H1 (cell line): ENCODE data around the gene ZNF500. TPM values are rescaled to one million over a fixed set of nuclear protein-coding genes. Genes with fewer than 3 reads are reported as not detected.

Experiments used
- BRCA1 ChIP-seq: IDR thresholded peaks from 2 replicates; pipeline ENCODE4 v1.6.1; 2012; ENCODE audit warnings: low read depth, low read length, improper control_type of control experiment
- CBX8 ChIP-seq: fragments of 300-800, 300-1000 bp; sonication (generic); IDR thresholded peaks from 2 replicates; pipeline ENCODE4 v1.7.1; 2016; ENCODE audit warnings: low read depth, low read length, borderline replicate concordance
- HDAC6 ChIP-seq: IDR thresholded peaks from one replicate; pipeline ENCODE4 v1.7.1; 2012; ENCODE audit warnings: low read depth, mild to moderate bottlenecking, inconsistent platforms, low read length, moderate library complexity
- JUN ChIP-seq: IDR thresholded peaks from 2 replicates; pipeline ENCODE4 v1.6.1; 2011; ENCODE audit warnings: low read depth, mild to moderate bottlenecking, improper control_type of control experiment, low read length
- MAFK ChIP-seq: IDR thresholded peaks from 2 replicates; pipeline ENCODE4 v1.6.1; 2012; ENCODE audit warnings: low read depth, mild to moderate bottlenecking, improper control_type of control experiment, low read length
- RBBP5 ChIP-seq: IDR thresholded peaks from 2 replicates; pipeline ENCODE4 v1.7.1; 2012; ENCODE audit warnings: low read depth, mild to moderate bottlenecking, inconsistent platforms, low read length, moderate library complexity, borderline replicate concordance
- SIN3A ChIP-seq, 2 experiments: IDR thresholded peaks in 1 of 2; conservative IDR thresholded peaks in 1 of 2; 2 replicates each; pipeline ENCODE4 v1.6.1; 2011 to 2012; ENCODE audit warnings: low read length in 2 of 2, improper control_type of control experiment in 1 of 2, low read depth in 1 of 2, mild to moderate bottlenecking in 1 of 2
- TBP ChIP-seq: IDR thresholded peaks from 2 replicates; pipeline ENCODE4 v1.6.1; 2011; ENCODE audit warnings: low read depth, low read length, improper control_type of control experiment
- TEAD4 ChIP-seq: IDR thresholded peaks from 2 replicates; pipeline ENCODE4 v1.6.1; 2012; ENCODE audit warnings: low read depth, low read length, inconsistent platforms, mixed read lengths
- YY1 ChIP-seq: IDR thresholded peaks from 2 replicates; pipeline ENCODE4 v1.6.1; 2011; ENCODE audit warnings: low read depth, mild to moderate bottlenecking, low read length
- polyA plus RNA-seq, 7 experiments: library from polyadenylated mRNA; depleted of rRNA in 3 of 7; stranded (reverse) in 5 of 7; unstranded in 2 of 7; fragments of >200 nt in 5 of 7; fragments of 200-250 nt in 2 of 7; gene quantifications; 1 replicate in 5 of 7; 2 replicates in 1 of 7; 4 replicates in 1 of 7; pipeline versions ENCODE4 v1.2.1 to v1.2.3, GENCODE V29; 2011 to 2013; ENCODE audit warnings: missing spikeins in 2 of 7, mixed read lengths in 2 of 7
- total RNA-seq: library from RNA; stranded (reverse); fragmentation: NEBNext Ultra II Directional; extraction: Animal tissue kit (Norgen Biotek cat#: 25700); gene quantifications from 2 replicates; pipeline ENCODE4 v1.2.1, GENCODE V29; 2021

ZNF500 gene
- total and polyA plus RNA-seq, 2 of the 8 experiments (the other 6 are each of a cell fraction or from before 2014, with no cell fraction given): 10.3 to 10.4 TPM

DNA sequence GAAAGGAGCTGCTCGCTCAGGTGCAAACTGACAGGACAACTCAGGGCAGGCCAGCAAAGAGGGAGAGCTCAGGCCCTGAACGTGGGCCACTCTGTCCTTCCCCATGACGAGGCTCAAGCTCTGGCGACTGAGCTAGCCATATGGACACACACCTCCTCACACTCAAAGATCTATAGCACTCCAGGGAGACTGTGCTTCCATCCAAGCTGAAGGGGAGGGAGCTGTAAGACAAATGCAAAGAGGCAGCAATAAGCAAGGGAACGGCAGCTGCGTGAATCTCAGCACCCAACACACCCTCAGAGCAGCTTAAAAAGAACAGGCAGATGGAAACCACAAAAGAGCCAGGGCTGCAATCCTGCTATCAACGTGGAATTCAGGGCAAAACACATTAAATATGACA, 60.1 kb downstream of the ZNF500 start (continued):
- TF ChIP-seq CBX8 (no peak), HDAC6 (no peak), JUN (no peak), YY1 (no peak), TEAD4 (no peak), RBBP5 (no peak), TBP (no peak), MAFK (no peak), SIN3A (conservative IDR thresholded peaks at IDR 0.05 in 1 of 2, IDR thresholded peaks at IDR 0.05 in 1 of 2; ENCODE audit: low read depth in 1 of 2, low read length in 2 of 2) (no peak), BRCA1 (no peak)
- TF ChIP-seq, all 59 proteins: peak for 0
